Neural cell (in vitro differentiated cells): ENCODE measurements around the gene TYW3. TPM values are rescaled to one million over a fixed set of nuclear protein-coding genes. Genes with fewer than 3 reads are reported as not detected.

Experiments used
- H2AFZ ChIP-seq: fragments of 200-600, 300-800 bp; sonication (generic), shearing (Covaris generic); 2 replicates; pipeline ENCODE4 v1.6.0; 2014; ENCODE audit warnings: low read depth, mild to moderate bottlenecking, antibody characterized with exemption, low read length, moderate library complexity
- H3F3A ChIP-seq: fragments of 200-600 bp; shearing (Covaris generic); 2 replicates; pipeline ENCODE4 v1.6.1; 2016; ENCODE audit warnings: mild to moderate bottlenecking, moderate library complexity, mixed read lengths, antibody characterized with exemption, low read length; ENCODE audit not compliant: insufficient read depth, poor library complexity, severe bottlenecking
- H3K27ac ChIP-seq: fragments of 200-600, 300-800 bp; sonication (generic), shearing (Covaris generic); 2 replicates; pipeline ENCODE4 v1.5.1; 2014; ENCODE audit warnings: mild to moderate bottlenecking, low read length, moderate library complexity
- H3K27me3 ChIP-seq: fragments of 300-800, 200-600 bp; sonication (generic), shearing (Covaris generic); 2 replicates; pipeline ENCODE4 v1.6.0; 2014; ENCODE audit warnings: mild to moderate bottlenecking, low read depth, low read length, moderate library complexity; ENCODE audit not compliant: insufficient read depth
- H3K36me3 ChIP-seq: fragments of 300-800, 200-600 bp; sonication (generic), shearing (Covaris generic); 2 replicates; pipeline ENCODE4 v1.5.1; 2014; ENCODE audit warnings: mild to moderate bottlenecking, antibody characterized with exemption, low read length, moderate library complexity; ENCODE audit not compliant: insufficient read depth
- H3K4me2 ChIP-seq: fragments of 300-800, 200-600 bp; sonication (generic), shearing (Covaris generic); 2 replicates; pipeline ENCODE4 v1.6.0; 2014; ENCODE audit warnings: mild to moderate bottlenecking, low read length
- H3K4me3 ChIP-seq: fragments of 300-800, 200-600 bp; sonication (generic), shearing (Covaris generic); 2 replicates; pipeline ENCODE4 v1.5.1; 2014; ENCODE audit warnings: mild to moderate bottlenecking, low read length, moderate library complexity
- H3K79me2 ChIP-seq: fragments of 200-600 bp; shearing (Covaris generic); replicated peaks from 2 replicates; pipeline ENCODE4 v1.6.0; 2014; ENCODE audit warnings: mild to moderate bottlenecking, low read length, moderate library complexity; ENCODE audit not compliant: insufficient read depth
- H3K9ac ChIP-seq: fragments of 300-800, 200-600 bp; sonication (generic), shearing (Covaris generic); 2 replicates; pipeline ENCODE4 v1.6.1; 2016; ENCODE audit warnings: mild to moderate bottlenecking, low read length, mixed read lengths
- H3K9me2 ChIP-seq: fragments of 200-600 bp; shearing (Covaris generic); 2 replicates; pipeline ENCODE4 v1.6.1; 2016; ENCODE audit warnings: mild to moderate bottlenecking, low read length, mixed read lengths; ENCODE audit not compliant: insufficient read depth
- H3K9me3 ChIP-seq: fragments of 200-600, 300-800 bp; sonication (generic), shearing (Covaris generic); 2 replicates; pipeline ENCODE4 v1.6.1; 2016; ENCODE audit warnings: mild to moderate bottlenecking, mixed run types, low read length, moderate library complexity, mixed read lengths
- H4K20me1 ChIP-seq: fragments of 200-600 bp; shearing (Covaris generic); 2 replicates; pipeline ENCODE4 v1.6.1; 2016; ENCODE audit warnings: mild to moderate bottlenecking, mixed run types; ENCODE audit not compliant: insufficient read depth
- CTCF ChIP-seq: fragments of 450-650 bp; IDR thresholded peaks from 2 replicates; pipeline ENCODE4 v1.5.1; 2014; ENCODE audit warnings: antibody characterized with exemption, mild to moderate bottlenecking, moderate library complexity; ENCODE audit not compliant: poor library complexity, severe bottlenecking
- EP300 ChIP-seq: fragments of 450-650 bp; conservative IDR thresholded peaks from 2 replicates; pipeline ENCODE4 v1.6.1; 2014; ENCODE audit warnings: antibody characterized with exemption, mild to moderate bottlenecking, moderate library complexity; ENCODE audit not compliant: poor library complexity, severe bottlenecking
- EZH2 ChIP-seq: fragments of 200-600, 300-800 bp; shearing (Covaris generic), sonication (generic); IDR thresholded peaks from 2 replicates; pipeline ENCODE4 v1.6.1; 2014; ENCODE audit warnings: antibody characterized with exemption, low read length, borderline replicate concordance, mild to moderate bottlenecking; ENCODE audit not compliant: insufficient read depth, poor library complexity, severe bottlenecking
- MXI1 ChIP-seq: fragments of 450-650 bp; conservative IDR thresholded peaks from 2 replicates; pipeline ENCODE4 v1.6.1; 2014; ENCODE audit warnings: antibody characterized with exemption, mild to moderate bottlenecking; ENCODE audit not compliant: poor library complexity, severe bottlenecking
- POLR2AphosphoS5 ChIP-seq: IDR thresholded peaks from 2 replicates; pipeline ENCODE4 v1.6.1; 2012
- RAD21 ChIP-seq: fragments of 450-650 bp; conservative IDR thresholded peaks from 2 replicates; pipeline ENCODE4 v1.6.1; 2014; ENCODE audit warnings: antibody characterized with exemption, mild to moderate bottlenecking, moderate library complexity
- REST ChIP-seq: IDR thresholded peaks from 2 replicates; pipeline ENCODE4 v1.6.1; 2012; ENCODE audit warnings: borderline replicate concordance
- SMC3 ChIP-seq: fragments of 450-650 bp; conservative IDR thresholded peaks from 2 replicates; pipeline ENCODE4 v1.6.1; 2014; ENCODE audit warnings: antibody characterized with exemption, mild to moderate bottlenecking, moderate library complexity; ENCODE audit not compliant: poor library complexity
- TAF1 ChIP-seq: IDR thresholded peaks from 2 replicates; pipeline ENCODE4 v1.6.1; 2012; ENCODE audit warnings: low read depth
- polyA plus RNA-seq: library from polyadenylated mRNA; depleted of rRNA; stranded (reverse); fragments of >200 nt; gene quantifications from 2 replicates; pipeline ENCODE4 v1.2.3, GENCODE V29; 2014

TYW3 gene
- polyA plus RNA-seq, 1 donor from 2014 or later: 1.5 TPM

- H3K9me3 ChIP-seq: no peaks in the 10 kb centered on the region
- no peaks in the 10 kb centered on the region for H3K36me3 ChIP-seq
- H3F3A ChIP-seq: no peaks in the 10 kb centered on the region
- H4K20me1 ChIP-seq: no peaks in the 10 kb centered on the region
- H3K4me3 ChIP-seq: no peak overlapping the region
- H3K79me2 ChIP-seq: no peaks in the 10 kb centered on the region
- H3K4me2 ChIP-seq: no peak overlapping the region
- H3K27ac ChIP-seq: no peak overlapping the region
- H3K27me3 ChIP-seq: no peaks in the 10 kb centered on the region
- TF ChIP-seq MXI1: no peak
- no peak overlapping the region for H3K9ac ChIP-seq
- H3K9me2 ChIP-seq: no peaks in the 10 kb centered on the region
- no peak overlapping the region for H2AFZ ChIP-seq
Observed at GRCh38 chr1:74697832-74698231, 35.1 kb upstream of the TYW3 start.

- Histone ChIP-seq H3K4me3 (no peak overlapping the region), H3K27ac (no peak overlapping the region), H3K36me3 (no peaks in the 10 kb centered on the region), H3F3A (no peaks in the 10 kb centered on the region), H3K9me3 (no peaks in the 10 kb centered on the region), H3K4me2 (no peak overlapping the region), H3K27me3 (no peaks in the 10 kb centered on the region), H3K9ac (no peak overlapping the region), H2AFZ (no peak overlapping the region), H4K20me1 (no peaks in the 10 kb centered on the region), H3K9me2 (no peaks in the 10 kb centered on the region), H3K79me2 (no peaks in the 10 kb centered on the region)
- TF ChIP-seq POLR2AphosphoS5 (no peak), TAF1 (no peak), EP300 (no peak), REST (no peak)
Observed at GRCh38 chr1:74699331-74699730, 33.6 kb upstream of the TYW3 start.

GRCh38 chr1:74703386-74704182, 29.4 kb upstream of the TYW3 start:
- TF ChIP-seq REST: no peak
- no peak for TF ChIP-seq TAF1
- no peak for TF ChIP-seq EZH2
- TF ChIP-seq CTCF: no peak
- no peak for TF ChIP-seq EP300
- TF ChIP-seq POLR2AphosphoS5: no peak
- no peak for TF ChIP-seq MXI1
- TF ChIP-seq RAD21: no peak
- no peak for TF ChIP-seq SMC3
- no peaks in the 10 kb centered on the region for H3K79me2 ChIP-seq
- H3K36me3 ChIP-seq: no peaks in the 10 kb centered on the region
- peak overlapping the region; percentile 3 for H3K27ac ChIP-seq
- H3K4me3 ChIP-seq: no peak overlapping the region
- no peaks in the 10 kb centered on the region for H3K27me3 ChIP-seq
- no peak overlapping the region for H3K4me2 ChIP-seq
- no peaks in the 10 kb centered on the region for H3K9me2 ChIP-seq
- H3K9ac ChIP-seq: no peak overlapping the region
- no peaks in the 10 kb centered on the region for H3K9me3 ChIP-seq
- H2AFZ ChIP-seq: no peak overlapping the region
- H3F3A ChIP-seq: no peaks in the 10 kb centered on the region
- H4K20me1 ChIP-seq: no peaks in the 10 kb centered on the region
